H1 (cell line): ENCODE measurements around the gene PRKAR2B. TPM values are rescaled to one million over a fixed set of nuclear protein-coding genes. Genes with fewer than 3 reads are reported as not detected.

Source experiments
- BACH1 ChIP-seq: IDR thresholded peaks from 2 replicates; pipeline ENCODE4 v1.6.1; 2012; ENCODE audit warnings: low read length, improper control_type of control experiment
- CBX5 ChIP-seq: fragments of 300-800, 300-1000 bp; sonication (generic); IDR thresholded peaks from 2 replicates; pipeline ENCODE4 v1.7.1; 2016; ENCODE audit warnings: antibody characterized with exemption, low read length, low read depth
- CBX8 ChIP-seq: fragments of 300-800, 300-1000 bp; sonication (generic); IDR thresholded peaks from 2 replicates; pipeline ENCODE4 v1.7.1; 2016; ENCODE audit warnings: low read depth, low read length, borderline replicate concordance
- KDM5A ChIP-seq: fragments of 200-600 bp; IDR thresholded peaks from 2 replicates; pipeline ENCODE4 v1.7.1; 2012; ENCODE audit warnings: mild to moderate bottlenecking, low read length, inconsistent platforms, mixed read lengths
- NANOG ChIP-seq: IDR thresholded peaks from 2 replicates; pipeline ENCODE4 v1.6.1; 2011; ENCODE audit warnings: low read length, low read depth, mild to moderate bottlenecking, inconsistent platforms; ENCODE audit not compliant: insufficient read depth, poor library complexity, severe bottlenecking
- SP2 ChIP-seq: IDR thresholded peaks from 2 replicates; pipeline ENCODE4 v1.6.1; 2012; ENCODE audit warnings: mild to moderate bottlenecking, low read length, inconsistent platforms
- TAF1 ChIP-seq: IDR thresholded peaks from 2 replicates; pipeline ENCODE4 v1.6.1; 2011; ENCODE audit warnings: mild to moderate bottlenecking, low read depth, low read length
- TBP ChIP-seq: IDR thresholded peaks from 2 replicates; pipeline ENCODE4 v1.6.1; 2011; ENCODE audit warnings: low read depth, low read length, improper control_type of control experiment
- YY1 ChIP-seq: IDR thresholded peaks from 2 replicates; pipeline ENCODE4 v1.6.1; 2011; ENCODE audit warnings: low read depth, mild to moderate bottlenecking, low read length
- polyA plus RNA-seq, 7 experiments: library from polyadenylated mRNA; depleted of rRNA in 3 of 7; stranded (reverse) in 5 of 7; unstranded in 2 of 7; fragments of >200 nt in 5 of 7; fragments of 200-250 nt in 2 of 7; gene quantifications; 1 replicate in 5 of 7; 2 replicates in 1 of 7; 4 replicates in 1 of 7; pipeline versions ENCODE4 v1.2.1 to v1.2.3, GENCODE V29; 2011 to 2013; ENCODE audit warnings: missing spikeins in 2 of 7, mixed read lengths in 2 of 7
- total RNA-seq: library from RNA; stranded (reverse); fragmentation: NEBNext Ultra II Directional; extraction: Animal tissue kit (Norgen Biotek cat#: 25700); gene quantifications from 2 replicates; pipeline ENCODE4 v1.2.1, GENCODE V29; 2021

The PRKAR2B gene
- total and polyA plus RNA-seq, 2 of the 8 experiments (the other 6 are each of a cell fraction or from before 2014, with no cell fraction given) = 10.4 to 37.0 TPM

DNA sequence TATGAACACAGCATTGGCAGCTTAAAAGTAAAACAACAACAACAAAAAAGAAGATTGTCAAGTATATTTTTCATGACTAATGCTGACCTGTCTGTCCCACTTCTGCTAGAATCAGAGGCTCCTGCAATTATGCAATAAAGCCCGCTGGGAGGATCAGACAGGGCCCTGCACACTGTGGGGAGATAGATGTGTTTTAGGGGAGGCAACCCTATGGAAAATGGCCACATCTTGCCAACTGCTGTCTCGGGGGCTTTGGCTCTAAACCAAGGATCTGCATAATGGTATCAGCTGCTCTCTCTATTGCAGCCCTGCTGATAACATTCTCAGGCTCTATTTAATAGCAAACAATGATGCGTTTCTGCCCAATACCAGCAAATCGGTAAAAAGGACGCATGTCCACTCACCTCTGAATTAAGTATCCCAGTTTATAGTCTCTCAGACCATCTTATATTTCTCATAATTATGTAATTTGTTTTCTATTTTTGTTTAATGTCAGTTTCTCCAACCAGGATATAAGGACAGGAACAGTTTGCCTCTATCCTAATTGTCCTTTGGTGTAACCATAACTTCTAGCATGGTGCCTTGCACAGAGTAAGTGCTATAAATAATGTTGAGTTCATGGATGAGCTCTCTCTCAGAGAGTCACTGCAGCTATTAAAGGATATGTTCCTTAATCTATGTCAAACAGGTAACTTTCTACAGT lies 15.3 kb upstream of the PRKAR2B start (continued):
- TF ChIP-seq CBX5 (no peak), TBP (no peak), CBX8 (no peak), SP2 (no peak), TAF1 (no peak), BACH1 (no peak), NANOG (no peak), KDM5A (no peak), YY1 (no peak)
